GM03348 (cell line): ENCODE measurements around the gene MTHFSD.

Experiments
- DNase-seq: peaks from one replicate; pipeline ENCODE4 v3.0.0; 2012; ENCODE audit warnings: low spot score

The MTHFSD gene

DNA sequence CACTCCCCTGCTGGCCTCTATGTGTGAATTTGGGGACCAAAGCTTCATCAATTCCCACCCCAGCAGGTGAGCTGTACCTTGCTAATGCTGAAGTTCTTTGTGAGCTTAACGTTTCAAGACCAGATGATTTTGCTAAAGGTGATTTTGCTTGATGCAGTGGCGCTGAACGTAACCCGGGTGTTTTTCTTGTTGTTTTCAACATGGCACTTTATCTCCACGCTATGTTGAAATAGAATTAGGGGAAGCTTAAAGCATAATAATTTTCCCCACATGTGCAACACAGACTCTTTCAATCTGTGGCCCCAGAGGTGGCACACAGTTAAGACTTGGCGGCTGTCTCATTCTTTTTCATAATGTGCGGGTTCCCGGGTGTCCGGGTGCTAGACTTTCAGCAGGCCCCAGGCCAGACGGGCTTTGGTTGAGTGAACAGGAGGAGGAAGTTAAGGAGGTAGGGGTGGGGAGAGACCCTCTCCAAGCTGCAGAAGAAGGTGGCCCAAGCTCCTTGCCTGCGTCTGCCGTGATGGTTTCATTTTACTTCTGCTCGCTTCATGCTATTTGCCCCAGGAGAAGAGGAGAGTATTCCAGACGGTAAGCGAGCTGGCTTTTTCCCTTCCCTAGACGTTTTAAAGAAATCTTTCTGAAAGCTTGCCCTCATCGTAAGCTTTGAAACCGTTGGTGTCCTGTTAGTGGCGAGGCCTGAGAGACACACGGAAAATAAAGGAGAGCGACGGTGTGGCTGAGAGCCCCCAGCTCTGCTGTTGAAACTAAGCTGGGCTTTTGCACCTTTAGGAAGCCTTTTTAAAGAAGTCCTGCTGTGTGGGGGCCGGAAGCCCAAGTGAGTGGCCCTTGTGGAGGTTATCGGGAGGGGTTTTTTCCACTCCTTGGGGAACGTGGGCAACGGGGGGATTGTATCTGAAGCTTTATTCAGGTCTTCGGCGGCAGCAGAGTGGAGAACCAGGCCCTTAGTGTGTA lies 15.8 kb upstream of the MTHFSD start:
- no peak for DNase-seq

DNA sequence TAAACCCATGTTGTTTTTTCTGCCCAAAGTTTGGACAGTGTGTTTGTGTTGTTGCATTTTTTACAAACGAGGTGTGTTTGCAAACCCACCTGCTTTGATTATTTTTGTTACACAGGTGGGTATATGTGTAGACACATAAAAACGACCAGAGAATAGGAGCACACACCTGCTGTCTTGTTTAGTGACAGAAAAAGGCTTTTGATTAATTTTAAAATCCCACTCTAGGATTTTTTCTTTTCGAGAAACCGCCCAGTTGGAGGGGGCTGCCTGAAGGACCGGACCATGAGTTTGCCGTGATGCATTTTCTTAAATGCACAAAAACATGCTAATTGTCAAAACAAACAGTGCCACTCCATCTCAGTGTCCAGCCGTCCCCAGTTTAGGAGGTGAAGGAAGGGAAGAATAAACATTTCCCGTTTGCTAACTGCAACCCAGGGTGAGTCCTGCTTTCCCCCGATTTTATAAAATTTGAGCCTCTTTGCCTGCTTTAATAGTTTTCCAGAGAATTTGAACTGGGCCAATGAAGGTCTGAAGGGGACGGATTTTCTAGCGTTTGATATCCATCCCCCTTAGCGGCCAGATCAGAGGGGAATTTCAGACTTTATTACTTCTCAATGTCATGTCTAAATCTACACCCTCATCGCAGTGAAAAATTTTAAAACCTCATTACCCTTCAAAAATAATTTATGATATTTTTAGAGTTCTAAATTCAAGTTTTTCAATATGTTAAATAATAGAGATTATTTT lies 14.8 kb upstream of the MTHFSD start:
- no peak for DNase-seq

- DNase-seq: no peak
Observed at GRCh38 chr16:86568677-86569623, 13.9 kb upstream of the MTHFSD start.

GRCh38 chr16:86567701-86568581 lies 12.9 kb upstream of the MTHFSD start:
- peak; percentile 60 for DNase-seq

DNA sequence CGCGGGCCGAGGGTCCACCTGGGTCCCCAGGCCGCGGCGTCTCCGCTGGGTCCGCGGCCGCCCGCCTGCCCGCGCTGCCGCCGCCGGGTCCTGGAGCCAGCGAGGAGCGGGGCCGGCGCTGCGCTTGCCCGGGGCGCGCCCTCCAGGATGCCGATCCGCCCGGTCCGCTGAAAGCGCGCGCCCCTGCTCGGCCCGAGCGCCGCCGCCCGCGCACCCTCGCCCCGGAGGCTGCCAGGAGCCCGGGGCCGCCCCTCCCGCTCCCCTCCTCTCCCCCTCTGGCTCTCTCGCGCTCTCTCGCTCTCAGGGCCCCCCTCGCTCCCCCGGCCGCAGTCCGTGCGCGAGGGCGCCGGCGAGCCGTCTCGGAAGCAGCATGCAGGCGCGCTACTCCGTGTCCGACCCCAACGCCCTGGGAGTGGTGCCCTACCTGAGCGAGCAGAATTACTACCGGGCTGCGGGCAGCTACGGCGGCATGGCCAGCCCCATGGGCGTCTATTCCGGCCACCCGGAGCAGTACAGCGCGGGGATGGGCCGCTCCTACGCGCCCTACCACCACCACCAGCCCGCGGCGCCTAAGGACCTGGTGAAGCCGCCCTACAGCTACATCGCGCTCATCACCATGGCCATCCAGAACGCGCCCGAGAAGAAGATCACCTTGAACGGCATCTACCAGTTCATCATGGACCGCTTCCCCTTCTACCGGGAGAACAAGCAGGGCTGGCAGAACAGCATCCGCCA lies 12.1 kb upstream of the MTHFSD start:
- peak; percentile 74 for DNase-seq

DNA sequence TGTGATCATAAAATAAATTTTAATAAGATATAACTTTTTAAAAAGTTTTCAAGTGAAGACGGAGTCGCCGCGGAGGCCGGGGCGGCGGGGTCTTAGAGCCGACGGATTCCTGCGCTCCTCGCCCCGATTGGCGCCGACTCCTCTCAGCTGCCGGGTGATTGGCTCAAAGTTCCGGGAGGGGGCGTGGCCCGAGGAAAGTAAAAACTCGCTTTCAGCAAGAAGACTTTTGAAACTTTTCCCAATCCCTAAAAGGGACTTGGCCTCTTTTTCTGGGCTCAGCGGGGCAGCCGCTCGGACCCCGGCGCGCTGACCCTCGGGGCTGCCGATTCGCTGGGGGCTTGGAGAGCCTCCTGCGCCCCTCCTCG lies 11.5 kb upstream of the MTHFSD start, which contains the start of gene FOXC2:
FOXC2 (plus strand) TSS at position 229 of the 365 bp plus-strand sequence. CDS start 507 bp downstream, outside the sequence.
- peak; percentile 94 for DNase-seq

- no peak for DNase-seq
Observed at GRCh38 chr16:86565644-86566511, 10.8 kb upstream of the MTHFSD start.

GRCh38 chr16:86565181-86565631 lies 10.2 kb upstream of the MTHFSD start:
- DNase-seq: no peak

- peak; percentile 89 for DNase-seq
Observed at GRCh38 chr16:86563469-86564345, 8.7 kb upstream of the MTHFSD start.

- DNase-seq: no peak
Observed at GRCh38 chr16:86562356-86562755, 7.3 kb upstream of the MTHFSD start.

GRCh38 chr16:86559802-86560305 lies 4.8 kb upstream of the MTHFSD start:
- DNase-seq: no peak

GRCh38 chr16:86558355-86559193 lies 3.5 kb upstream of the MTHFSD start:
- no peak for DNase-seq

DNA sequence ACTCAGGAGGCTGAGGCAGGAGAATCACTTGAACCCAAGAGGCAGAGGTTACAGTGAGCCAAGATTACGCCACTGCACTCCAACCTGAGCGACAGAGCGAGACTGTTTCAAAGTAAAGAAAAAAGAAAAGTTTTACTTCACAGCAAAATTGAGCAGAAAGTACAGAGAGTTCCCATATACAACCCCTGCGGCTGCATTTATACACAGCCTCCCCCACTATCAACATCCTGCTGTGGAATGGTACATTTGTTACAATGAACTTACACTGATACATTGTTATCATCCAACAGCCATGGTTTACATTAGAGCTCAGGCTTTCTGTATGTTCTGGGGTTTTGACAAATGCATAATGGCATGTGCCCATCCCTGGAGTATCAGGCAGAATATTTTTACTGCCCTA lies 2.6 kb upstream of the MTHFSD start:
- no peak for DNase-seq

DNA sequence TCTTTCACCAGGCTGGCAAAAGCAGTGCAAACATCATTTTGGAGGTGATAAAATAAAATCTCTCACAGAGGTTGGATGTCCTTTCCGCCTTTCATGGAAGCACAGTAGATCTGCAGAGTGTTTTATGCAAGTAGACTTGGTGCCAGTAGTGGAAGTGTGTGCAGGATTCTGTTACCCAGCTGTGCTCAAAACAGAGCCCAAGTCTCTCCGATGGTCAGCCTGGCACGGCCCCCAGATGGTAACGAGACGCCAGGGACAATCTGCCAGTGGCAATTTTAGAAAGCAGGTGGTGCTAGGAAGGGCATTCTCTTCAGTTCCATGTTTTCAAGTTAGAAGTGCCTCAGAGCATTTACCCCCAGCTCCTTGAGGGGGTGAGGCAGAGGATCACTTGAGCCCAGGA lies 1.5 kb upstream of the MTHFSD start:
- no peak for DNase-seq

DNA sequence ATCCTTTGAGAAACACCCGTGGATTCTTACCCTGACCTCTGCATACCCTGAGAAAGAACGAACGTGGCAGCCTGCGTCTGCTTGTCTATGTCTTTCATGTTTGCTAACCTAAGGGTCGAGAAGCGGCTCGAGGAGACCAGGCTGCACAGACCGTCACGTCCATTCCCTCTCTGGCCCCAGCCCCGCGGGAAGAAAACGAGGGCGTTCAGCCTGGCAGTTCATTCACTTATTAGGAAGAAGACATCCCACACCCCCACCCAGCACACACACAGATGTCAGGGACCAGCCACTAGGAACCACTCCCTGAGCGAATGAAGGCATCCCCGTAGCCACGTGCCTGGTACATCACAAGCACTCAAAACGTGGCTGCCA lies 655 bp upstream of the MTHFSD start:
- no peak for DNase-seq

GRCh38 chr16:86554599-86554916 lies 477 bp downstream of the MTHFSD start:
- DNase-seq: no peak

- DNase-seq: no peak
Observed at GRCh38 chr16:86553356-86553755, 1.7 kb downstream of the MTHFSD start.
